ENCODE results near the gene PODXL2.

PODXL2 gene

DNA sequence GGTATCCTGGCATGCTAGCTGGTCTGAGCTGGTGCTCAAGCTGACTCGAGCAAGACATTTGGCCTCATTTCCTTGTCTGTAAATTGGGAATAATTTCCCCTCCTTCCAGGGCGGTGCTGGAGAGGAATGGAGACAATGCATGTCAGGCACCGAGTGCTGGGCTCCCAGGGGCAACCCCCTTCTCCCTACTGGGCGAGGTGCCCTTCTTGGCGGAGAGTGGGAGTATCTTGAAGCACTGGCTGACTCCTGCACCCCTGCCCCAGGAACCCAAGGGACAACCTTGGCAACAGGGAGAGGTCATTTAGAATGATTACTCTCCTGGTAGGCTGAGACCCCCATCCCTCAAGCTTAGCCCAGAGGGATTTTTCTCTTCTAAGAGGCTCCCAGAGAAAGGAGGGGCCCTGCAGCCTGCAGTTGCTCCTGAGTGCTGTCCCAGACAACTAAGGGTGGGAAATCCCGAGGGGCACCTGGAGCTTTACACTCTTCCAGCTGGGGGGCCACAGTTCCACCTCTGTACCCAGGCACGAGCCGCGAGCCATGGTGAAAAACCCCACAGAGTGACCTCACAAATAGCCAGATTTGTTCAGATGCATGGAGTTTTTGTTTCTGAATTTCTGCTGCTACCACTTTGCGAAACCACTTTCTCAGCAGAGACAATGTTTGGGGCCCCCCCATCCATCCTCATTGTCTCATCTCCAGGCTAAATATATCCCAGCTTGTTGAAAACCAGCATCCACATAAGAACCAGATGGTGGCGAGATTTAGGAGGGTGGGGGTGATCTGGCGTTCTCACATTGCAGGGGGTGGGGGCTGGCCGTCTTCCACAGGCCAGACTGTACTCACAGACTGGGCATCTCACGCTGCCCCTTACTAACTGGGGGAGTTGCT, 88.6 kb downstream of the PODXL2 start:
- TF ChIP-seq, protein P1, sequence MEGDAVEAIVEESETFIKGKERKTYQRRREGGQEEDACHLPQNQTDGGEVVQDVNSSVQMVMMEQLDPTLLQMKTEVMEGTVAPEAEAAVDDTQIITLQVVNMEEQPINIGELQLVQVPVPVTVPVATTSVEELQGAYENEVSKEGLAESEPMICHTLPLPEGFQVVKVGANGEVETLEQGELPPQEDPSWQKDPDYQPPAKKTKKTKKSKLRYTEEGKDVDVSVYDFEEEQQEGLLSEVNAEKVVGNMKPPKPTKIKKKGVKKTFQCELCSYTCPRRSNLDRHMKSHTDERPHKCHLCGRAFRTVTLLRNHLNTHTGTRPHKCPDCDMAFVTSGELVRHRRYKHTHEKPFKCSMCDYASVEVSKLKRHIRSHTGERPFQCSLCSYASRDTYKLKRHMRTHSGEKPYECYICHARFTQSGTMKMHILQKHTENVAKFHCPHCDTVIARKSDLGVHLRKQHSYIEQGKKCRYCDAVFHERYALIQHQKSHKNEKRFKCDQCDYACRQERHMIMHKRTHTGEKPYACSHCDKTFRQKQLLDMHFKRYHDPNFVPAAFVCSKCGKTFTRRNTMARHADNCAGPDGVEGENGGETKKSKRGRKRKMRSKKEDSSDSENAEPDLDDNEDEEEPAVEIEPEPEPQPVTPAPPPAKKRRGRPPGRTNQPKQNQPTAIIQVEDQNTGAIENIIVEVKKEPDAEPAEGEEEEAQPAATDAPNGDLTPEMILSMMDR (IDR thresholded peaks at IDR 0.05; ENCODE audit: low read depth, low read length): no peak
- H3K4me3 ChIP-seq (ENCODE audit: low read depth, low read length): peak overlapping the region; percentile 12; the same call in 1 of the 2 replicates
- peak overlapping the region; percentile 87 for H3K27ac ChIP-seq
- H3K36me3 ChIP-seq: no peaks in the 10 kb centered on the region
- H3K27me3 ChIP-seq (ENCODE audit: insufficient read depth, low read depth, severe bottlenecking): no peaks in the 10 kb centered on the region
- peak; percentile 81 for DNase-seq
- H3K9me3 ChIP-seq (ENCODE audit: severe bottlenecking): no peaks in the 10 kb centered on the region

DNA sequence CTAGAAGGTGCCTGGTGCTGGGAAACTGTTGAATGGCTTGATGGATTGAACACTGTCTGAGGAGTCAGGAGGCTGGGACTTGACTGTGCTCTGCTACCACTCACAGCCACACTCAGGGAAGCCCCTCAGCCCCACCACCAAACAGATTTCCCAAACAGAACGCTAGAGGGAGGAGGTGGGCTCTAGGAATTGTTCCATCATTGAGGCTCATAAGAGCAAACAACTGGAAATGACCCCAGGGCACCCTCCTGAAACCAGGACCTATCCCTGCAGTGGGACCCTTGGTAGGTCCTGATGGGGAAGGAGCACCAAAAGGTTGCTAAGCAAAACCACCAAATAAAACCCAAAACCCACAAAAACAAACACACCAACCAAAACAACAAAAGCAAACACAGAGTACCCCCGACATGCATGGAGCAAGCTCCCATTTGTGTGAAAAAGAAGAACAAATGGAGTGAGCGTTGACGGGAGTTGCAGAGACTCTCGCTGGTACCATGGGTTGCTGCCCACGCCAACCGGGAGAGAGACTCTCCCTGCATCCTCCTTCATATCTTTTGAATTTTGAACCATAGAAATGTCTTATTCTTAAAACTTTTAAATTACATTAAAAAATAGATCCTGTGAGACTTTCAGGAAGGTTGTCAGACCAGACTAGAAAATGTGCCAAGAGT, 89.4 kb downstream of the PODXL2 start:
- Histone ChIP-seq H3K27ac (peak overlapping the region; percentile 87), H3K27me3 (ENCODE audit: insufficient read depth, low read depth, severe bottlenecking) (no peaks in the 10 kb centered on the region), H3K36me3 (no peaks in the 10 kb centered on the region), H3K4me3 (ENCODE audit: low read depth, low read length) (no peak overlapping the region), H3K9me3 (ENCODE audit: severe bottlenecking) (no peaks in the 10 kb centered on the region)
- TF ChIP-seq, protein P1 (IDR thresholded peaks at IDR 0.05; ENCODE audit: low read depth, low read length): peak; percentile 56
- no peak for DNase-seq

DNA sequence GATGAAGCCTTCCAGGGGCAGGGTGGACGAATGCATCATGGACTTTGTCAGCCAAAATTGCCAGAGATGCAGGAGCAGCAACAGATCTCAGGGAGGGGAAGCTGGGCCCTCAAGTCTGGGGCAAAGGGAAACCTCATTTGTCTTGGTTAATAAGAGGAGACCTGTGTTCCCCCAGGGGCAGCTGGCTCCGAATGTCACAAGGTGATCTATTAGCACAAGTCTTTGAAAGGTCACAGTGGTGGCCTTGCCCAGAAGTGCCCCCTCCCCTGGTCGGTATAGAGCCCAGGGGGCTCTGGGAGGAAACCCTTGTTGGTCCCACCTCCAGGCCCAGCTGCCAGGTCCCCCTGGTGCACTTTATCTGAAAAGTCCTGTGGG, 89.9 kb downstream of the PODXL2 start:
- Histone ChIP-seq H3K36me3 (no peaks in the 10 kb centered on the region), H3K4me3 (ENCODE audit: low read depth, low read length) (no peak overlapping the region), H3K9me3 (ENCODE audit: severe bottlenecking) (peaks cover 4% of the 10 kb centered on the region), H3K27ac (no peak overlapping the region; the same call in 1 of the 2 replicates), H3K27me3 (ENCODE audit: insufficient read depth, low read depth, severe bottlenecking) (no peaks in the 10 kb centered on the region)
- TF ChIP-seq, protein P1 (IDR thresholded peaks at IDR 0.05; ENCODE audit: low read depth, low read length): no peak
- no peak for DNase-seq

DNA sequence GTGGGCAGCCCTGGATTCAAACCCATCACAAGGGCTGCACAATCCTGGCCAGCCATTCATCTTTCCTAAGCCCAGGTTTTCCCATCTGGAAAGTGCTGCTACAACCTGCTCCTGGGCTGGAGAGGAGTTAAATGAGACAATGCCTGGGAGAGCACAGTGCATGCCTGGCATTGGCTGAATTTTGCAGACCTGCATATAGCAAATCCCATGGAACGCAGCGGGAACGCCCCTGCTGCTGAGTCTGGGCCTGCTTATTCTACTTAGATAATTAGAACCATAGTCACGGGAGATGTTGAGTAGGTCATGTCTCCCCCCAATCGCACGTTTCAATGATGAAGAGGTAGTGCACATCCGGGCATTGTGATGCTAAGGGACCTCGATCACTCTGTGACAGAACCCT, 90.4 kb downstream of the PODXL2 start:
- H3K36me3 ChIP-seq: no peaks in the 10 kb centered on the region
- peaks cover 8% of the 10 kb centered on the region for H3K9me3 ChIP-seq (ENCODE audit: severe bottlenecking)
- no peak overlapping the region for H3K27ac ChIP-seq
- TF ChIP-seq, protein P1 (IDR thresholded peaks at IDR 0.05; ENCODE audit: low read depth, low read length): no peak
- DNase-seq: no peak
- no peaks in the 10 kb centered on the region for H3K27me3 ChIP-seq (ENCODE audit: insufficient read depth, low read depth, severe bottlenecking)
- H3K4me3 ChIP-seq (ENCODE audit: low read depth, low read length): no peak overlapping the region

DNA sequence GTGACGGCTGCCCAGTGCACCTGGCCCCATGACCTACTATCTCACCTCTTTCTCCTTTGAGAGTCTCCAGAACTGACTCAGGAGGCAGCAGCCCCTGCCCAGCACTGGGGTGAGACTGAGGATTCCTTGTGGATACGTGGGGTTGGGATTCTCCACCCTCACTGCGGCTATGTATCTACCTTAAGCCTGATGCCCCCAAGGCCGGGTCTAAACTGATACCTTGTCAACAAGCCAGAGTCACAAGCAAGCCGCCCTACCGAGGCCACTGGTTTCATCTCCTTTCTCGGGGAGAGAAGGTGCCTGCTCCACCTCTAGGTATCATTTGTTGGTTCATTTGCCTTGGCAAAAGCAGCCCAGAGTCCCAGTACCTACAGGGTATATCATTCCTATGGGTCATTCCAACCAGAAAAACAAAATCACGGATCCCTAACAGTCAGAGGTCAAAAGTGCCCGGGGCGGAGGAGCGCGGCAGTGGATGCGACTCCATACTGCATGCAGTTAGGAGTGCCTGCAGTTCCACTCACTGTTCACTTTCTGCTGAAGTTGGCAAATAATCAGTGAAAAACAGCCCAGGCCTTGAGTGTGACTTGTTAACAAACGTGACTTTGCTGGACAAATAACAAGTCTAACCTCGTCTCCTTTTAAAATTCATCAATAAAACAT, 91.3 kb downstream of the PODXL2 start:
- Histone ChIP-seq H3K27ac (no peak overlapping the region), H3K9me3 (ENCODE audit: severe bottlenecking) (peaks cover 9% of the 10 kb centered on the region), H3K27me3 (ENCODE audit: insufficient read depth, low read depth, severe bottlenecking) (no peaks in the 10 kb centered on the region), H3K4me3 (ENCODE audit: low read depth, low read length) (no peak overlapping the region), H3K36me3 (no peaks in the 10 kb centered on the region)
- no peak for DNase-seq
- TF ChIP-seq, protein P1 (IDR thresholded peaks at IDR 0.05; ENCODE audit: low read depth, low read length): no peak

Data from WERI-Rb-1 (cell line).